ENCODE measurements around the gene TLE5. TPM values are rescaled to one million over a fixed set of nuclear protein-coding genes. Genes with fewer than 3 reads are reported as not detected.

Gene TLE5
- total and polyA plus RNA-seq, 2 of the 4 experiments (the other 2 are of a cell fraction): 119 to 407 TPM

DNA sequence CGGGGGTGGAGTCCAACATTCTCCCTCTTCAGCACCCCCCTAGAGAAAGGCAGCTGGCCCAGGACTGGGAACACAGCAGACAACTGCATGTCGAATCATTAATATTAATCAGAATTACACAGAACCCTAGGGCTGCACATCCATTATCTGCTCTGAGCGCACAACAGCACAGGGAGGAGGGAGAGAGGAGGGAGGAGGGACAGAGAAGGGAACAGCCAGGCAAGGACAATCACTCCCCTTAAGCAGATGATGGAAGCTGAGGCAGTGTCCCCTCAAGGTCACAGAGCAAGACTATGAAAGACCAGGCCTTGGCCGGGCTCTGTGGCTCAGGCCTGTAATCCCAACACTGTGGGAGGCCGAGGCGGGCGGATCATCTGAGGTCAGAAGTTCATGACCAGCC is 59.2 kb downstream of the TLE5 start:
- no CpG with 5 or more reads among the region's 7 CpGs for WGBS, 2 experiments (ENCODE audit: extremely low coverage in 2 of 2, insufficient read length in 1 of 2)
- dilution Hi-C loops (cut with HindIII; ENCODE audit: low sequenced_read_pairs, unreplicated experiment): no loop called here

More for the DNA sequence above, 59.2 kb downstream of the TLE5 start:
- no peak overlapping the region for H2AK5ac ChIP-seq (ENCODE audit: low read depth, low read length)
- H3K4me1 ChIP-seq (ENCODE audit: control insufficient read depth, insufficient read depth, low read length): no peaks in the 10 kb centered on the region
- TF ChIP-seq CHD1 (IDR thresholded peaks at IDR 0.05; ENCODE audit: low read depth, low read length) (no peak), RFX5 (IDR thresholded peaks at IDR 0.05; ENCODE audit: low read depth, low read length) (no peak)
- TF ChIP-seq, protein P1, sequence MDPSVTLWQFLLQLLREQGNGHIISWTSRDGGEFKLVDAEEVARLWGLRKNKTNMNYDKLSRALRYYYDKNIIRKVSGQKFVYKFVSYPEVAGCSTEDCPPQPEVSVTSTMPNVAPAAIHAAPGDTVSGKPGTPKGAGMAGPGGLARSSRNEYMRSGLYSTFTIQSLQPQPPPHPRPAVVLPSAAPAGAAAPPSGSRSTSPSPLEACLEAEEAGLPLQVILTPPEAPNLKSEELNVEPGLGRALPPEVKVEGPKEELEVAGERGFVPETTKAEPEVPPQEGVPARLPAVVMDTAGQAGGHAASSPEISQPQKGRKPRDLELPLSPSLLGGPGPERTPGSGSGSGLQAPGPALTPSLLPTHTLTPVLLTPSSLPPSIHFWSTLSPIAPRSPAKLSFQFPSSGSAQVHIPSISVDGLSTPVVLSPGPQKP (IDR thresholded peaks at IDR 0.05; ENCODE audit: borderline replicate concordance, low read depth, low read length): no peak
- H3K79me1 ChIP-seq (ENCODE audit: low read depth in 1 of 2, low read length in 2 of 2): no peaks in the 10 kb centered on the region
- no TSS peak for BruUV-seq (replicated peaks)
- ATAC-seq (ENCODE audit: low read depth) (no peak), DNase-seq (no peak)
- no peak overlapping the region for H2BK20ac ChIP-seq (ENCODE audit: low read depth, low read length)
- no peak overlapping the region for H3K4ac ChIP-seq (ENCODE audit: low read depth, low read length)
- H2BK5ac ChIP-seq (ENCODE audit: low read depth, low read length, poor library complexity, severe bottlenecking): no peak overlapping the region
- no peak overlapping the region for H3K14ac ChIP-seq (replicated peaks; ENCODE audit: low read depth, low read length)
- H2BK15ac ChIP-seq (ENCODE audit: low read depth, low read length): no peak overlapping the region
- intact Hi-C loops (cut with micrococcal nuclease) (no loop called here), in situ Hi-C loops (cut with MboI; ENCODE audit: low sequenced_read_pairs) (no loop called here)
- no peak overlapping the region for H4K5ac ChIP-seq (ENCODE audit: low read depth, low read length)
- H2BK120ac ChIP-seq (ENCODE audit: low read depth, low read length): no peak overlapping the region
- no peak overlapping the region for H2AFZ ChIP-seq (replicated peaks; ENCODE audit: low read length, poor library complexity)
- no peak overlapping the region for H2AK9ac ChIP-seq (replicated peaks; ENCODE audit: low read depth, low read length, poor library complexity)
- no peak overlapping the region for H3K56ac ChIP-seq (ENCODE audit: extremely low read depth, insufficient read depth, low read length)
- H3K36me3 ChIP-seq (ENCODE audit: control insufficient read depth, insufficient read depth, low read length): no peaks in the 10 kb centered on the region
- H3K18ac ChIP-seq (ENCODE audit: low read depth, low read length): no peak overlapping the region
- CTCF ChIA-PET: no interaction called here
- H4K8ac ChIP-seq (ENCODE audit: low read depth in 2 of 2, low read length in 2 of 2): no peak overlapping the region
- no peaks in the 10 kb centered on the region for H4K20me1 ChIP-seq (ENCODE audit: insufficient read depth, low read length)
- H3K9ac ChIP-seq (ENCODE audit: low read depth, low read length): no peak overlapping the region
- no peak overlapping the region for H3K4me3 ChIP-seq (ENCODE audit: insufficient read depth, low read depth, low read length)
- peaks cover 2% of the 10 kb centered on the region for H3K9me3 ChIP-seq (ENCODE audit: control insufficient read depth, insufficient read depth, low read length)
- no peak overlapping the region for H4K91ac ChIP-seq (ENCODE audit: insufficient read depth, low read depth, low read length)
- H3K9me1 ChIP-seq (ENCODE audit: insufficient read depth, low read length): no peaks in the 10 kb centered on the region
- POLR2A ChIA-PET (ENCODE audit: unreplicated experiment): no interaction called here
- no peak overlapping the region for H3K27ac ChIP-seq (ENCODE audit: insufficient read depth, low read length)
- no peak overlapping the region for H3K4me2 ChIP-seq (ENCODE audit: low read depth, low read length)
- H3K23ac ChIP-seq (ENCODE audit: low read depth, low read length): no peak overlapping the region
- H3K27me3 ChIP-seq (ENCODE audit: control insufficient read depth, insufficient read depth, low read length): peaks cover 9% of the 10 kb centered on the region; the same call in 1 of the 2 replicates

Other genes with a start within 250 kb of the TLE5 start
- gene ZNF554, start 242.6 kb downstream of the TLE5 start, total RNA-seq (2012; rRNA removed): 1.9 and 3.0 TPM in 2 replicates
- gene ZNF554, start 242.6 kb downstream of the TLE5 start, polyA plus RNA-seq (2012; rRNA removed): 1.2 and 1.5 TPM in 2 replicates
- 6.4 and 9.7 TPM in 2 replicates for gene ZNF555, start 221.0 kb downstream of the TLE5 start, total RNA-seq (2012; rRNA removed)
- 1.6 and 2.8 TPM in 2 replicates for gene ZNF555, start 221.0 kb downstream of the TLE5 start, polyA plus RNA-seq (2012; rRNA removed)
- not detected in 2 replicates for gene ZNF556, start 195.2 kb downstream of the TLE5 start, total RNA-seq (2012; rRNA removed)
- not detected in 2 replicates for gene ZNF556, start 195.2 kb downstream of the TLE5 start, polyA plus RNA-seq (2012; rRNA removed)
- 6.1 and 8.6 TPM in 2 replicates for gene ZNF57, start 161.6 kb downstream of the TLE5 start, total RNA-seq (2012; rRNA removed)
- gene ZNF57, start 161.6 kb downstream of the TLE5 start, polyA plus RNA-seq (2012; rRNA removed): 1.6 and 2.2 TPM in 2 replicates
- 5.3 and 6.5 TPM in 2 replicates for gene ZNF77, start 117.5 kb downstream of the TLE5 start, total RNA-seq (2012; rRNA removed)
- gene ZNF77, start 117.5 kb downstream of the TLE5 start, polyA plus RNA-seq (2012; rRNA removed): 3.6 and 3.9 TPM in 2 replicates
- under 0.01 and 0.28 TPM in 2 replicates for gene TLE6, start 84.9 kb downstream of the TLE5 start, total RNA-seq (2012; rRNA removed)
- 0.17 TPM in 1 of 2 replicates, not detected in the other for gene TLE6, start 84.9 kb downstream of the TLE5 start, polyA plus RNA-seq (2012; rRNA removed)
- gene TLE2, start 33.2 kb downstream of the TLE5 start, total RNA-seq (2012; rRNA removed): under 0.01 and 0.28 TPM in 2 replicates
- 0.41 and 0.72 TPM in 2 replicates for gene TLE2, start 33.2 kb downstream of the TLE5 start, polyA plus RNA-seq (2012; rRNA removed)
- 25.5 and 34.4 TPM in 2 replicates for gene GNA11, start 31.9 kb upstream of the TLE5 start, total RNA-seq (2012; rRNA removed)
- 33.3 and 44.5 TPM in 2 replicates for gene GNA11, start 31.9 kb upstream of the TLE5 start, polyA plus RNA-seq (2012; rRNA removed)
- 0.18 and 0.28 TPM in 2 replicates for gene GNA15, start 73.5 kb upstream of the TLE5 start, total RNA-seq (2012; rRNA removed)
- 0.04 TPM in 1 of 2 replicates, not detected in the other for gene GNA15, start 73.5 kb upstream of the TLE5 start, polyA plus RNA-seq (2012; rRNA removed)
- gene S1PR4, start 116.3 kb upstream of the TLE5 start, total RNA-seq (2012; rRNA removed): not detected in 2 replicates
- gene S1PR4, start 116.3 kb upstream of the TLE5 start, polyA plus RNA-seq (2012; rRNA removed): not detected in 2 replicates
- gene NCLN, start 123.4 kb upstream of the TLE5 start, total RNA-seq (2012; rRNA removed): 32.8 and 35.6 TPM in 2 replicates
- gene NCLN, start 123.4 kb upstream of the TLE5 start, polyA plus RNA-seq (2012; rRNA removed): 90.8 and 95.4 TPM in 2 replicates
- not detected in 2 replicates for gene CELF5, start 162.2 kb upstream of the TLE5 start, total RNA-seq (2012; rRNA removed)
- gene CELF5, start 162.2 kb upstream of the TLE5 start, polyA plus RNA-seq (2012; rRNA removed): 0.02 TPM in 1 of 2 replicates, not detected in the other

Data from IMR-90 (cell line).